SK-N-MC (cell line): Measurements from ENCODE around the gene TEX53.
A peak's percentile ranks its signal among the peaks of the same experiment; 100 is the strongest.

Experiments used
- DNase-seq: peaks from one replicate; pipeline ENCODE4 v3.0.0-alpha.2; 2011; ENCODE audit warnings: low read depth, low spot score
- H3K27ac ChIP-seq: fragments of 200-600 bp; sonication (generic); 2 replicates; pipeline ENCODE4 v1.5.1; 2016; ENCODE audit warnings: mixed run types
- H3K36me3 ChIP-seq: fragments of 200-600 bp; sonication (generic); 2 replicates; pipeline ENCODE4 v1.6.1; 2017; ENCODE audit warnings: antibody characterized with exemption, low read length, mixed read lengths; ENCODE audit not compliant: insufficient read depth
- H3K4me3 ChIP-seq: fragments of 200-600 bp; sonication (generic); 2 replicates; pipeline ENCODE4 v1.5.1; 2016
- H3K9ac ChIP-seq: fragments of 200-600 bp; sonication (generic); 2 replicates; pipeline ENCODE4 v1.8.0; 2017; ENCODE audit warnings: mixed run types, mixed read lengths; ENCODE audit not compliant: insufficient read length
- H3K9me3 ChIP-seq: fragments of 200-600 bp; sonication (generic); 2 replicates; pipeline ENCODE4 v1.6.1; 2017; ENCODE audit warnings: low read depth, mild to moderate bottlenecking, antibody characterized with exemption, low read length, moderate library complexity, mixed read lengths
- EZH2 ChIP-seq: fragments of 200-600 bp; sonication (generic); IDR thresholded peaks from one replicate; pipeline ENCODE4 v1.6.1; 2017; ENCODE audit warnings: antibody characterized with exemption
- FOXP2 ChIP-seq: optimal IDR thresholded peaks from 2 replicates; pipeline ENCODE3; 2011; ENCODE audit warnings: mild to moderate bottlenecking, moderate library complexity; ENCODE audit not compliant: insufficient read depth; ENCODE audit errors: extremely low read length, control extremely low read depth
- POLR2AphosphoS5 ChIP-seq: IDR thresholded peaks from 2 replicates; pipeline ENCODE4 v1.6.1; 2012; ENCODE audit warnings: mild to moderate bottlenecking, low read depth, low read length, borderline replicate concordance

Gene TEX53

GRCh38 chr9:114621975-114622609, 35.5 kb downstream of the TEX53 start:
- Histone ChIP-seq H3K4me3 (no peak overlapping the region), H3K9ac (no peak overlapping the region), H3K27ac (no peak overlapping the region), H3K36me3 (peaks cover 62% of the 10 kb centered on the region; the same call in 1 of the 2 replicates), H3K9me3 (no peaks in the 10 kb centered on the region)
- no peak for TF ChIP-seq FOXP2
- no peak for TF ChIP-seq EZH2
- no peak for TF ChIP-seq POLR2AphosphoS5
- DNase-seq: no peak

DNA sequence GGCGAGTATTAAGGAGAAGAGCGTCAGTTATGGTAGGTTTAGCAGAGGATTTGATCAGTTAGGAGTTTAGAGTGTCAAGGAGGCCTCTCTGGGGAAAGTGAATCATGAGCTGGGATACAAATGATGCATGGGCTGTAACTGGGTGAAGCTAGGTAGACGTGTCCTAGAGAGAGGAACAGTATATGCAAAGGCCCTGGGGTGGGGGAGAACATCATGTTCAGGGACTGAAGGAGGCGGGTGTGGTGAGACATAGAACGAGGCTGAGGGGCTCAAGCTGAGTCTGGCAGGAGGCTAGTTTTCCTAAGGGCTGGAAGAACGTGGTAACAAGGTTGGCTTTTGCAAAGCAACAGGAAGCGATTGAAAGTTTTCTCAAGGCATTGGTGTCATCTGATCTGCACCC, 36.0 kb downstream of the TEX53 start:
- H3K36me3 ChIP-seq: peaks cover 60% of the 10 kb centered on the region; the same call in 1 of the 2 replicates
- TF ChIP-seq FOXP2: no peak
- TF ChIP-seq EZH2: no peak
- H3K4me3 ChIP-seq: no peak overlapping the region
- H3K27ac ChIP-seq: no peak overlapping the region
- H3K9ac ChIP-seq: no peak overlapping the region
- DNase-seq: no peak
- H3K9me3 ChIP-seq: no peaks in the 10 kb centered on the region

DNA sequence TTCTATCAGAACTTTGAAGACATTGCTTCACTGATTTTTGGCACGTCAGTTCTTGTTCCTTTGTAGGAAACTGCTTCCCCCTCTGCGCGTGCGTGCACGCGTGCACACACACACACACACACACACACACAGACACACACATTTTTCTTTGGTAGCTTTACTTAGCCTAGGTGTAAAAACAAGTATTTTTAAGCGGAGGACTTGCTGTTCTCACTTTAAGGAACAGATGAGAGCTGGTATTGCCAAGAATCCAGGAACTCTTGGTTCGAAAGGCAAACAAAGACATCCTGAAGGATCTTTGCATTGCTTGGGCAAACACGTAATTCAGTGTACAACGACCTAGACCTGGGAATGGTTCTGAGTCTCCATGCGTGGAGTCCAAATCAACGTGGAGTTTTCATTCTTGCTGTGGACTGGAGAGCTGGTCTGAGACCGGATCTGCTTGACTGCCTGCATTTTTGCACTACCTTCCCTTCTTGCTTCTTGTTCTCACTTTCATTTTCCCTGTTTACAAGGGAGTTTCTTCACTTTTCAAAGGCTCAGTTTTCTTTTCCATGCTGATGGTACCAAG, 38.3 kb downstream of the TEX53 start:
- peaks cover 49% of the 10 kb centered on the region; the same call in 1 of the 2 replicates for H3K36me3 ChIP-seq
- no peak for DNase-seq
- no peak overlapping the region for H3K9ac ChIP-seq
- TF ChIP-seq POLR2AphosphoS5 (no peak), FOXP2 (no peak), EZH2 (no peak)
- H3K27ac ChIP-seq: no peak overlapping the region
- H3K4me3 ChIP-seq: no peak overlapping the region
- H3K9me3 ChIP-seq: no peaks in the 10 kb centered on the region

DNA sequence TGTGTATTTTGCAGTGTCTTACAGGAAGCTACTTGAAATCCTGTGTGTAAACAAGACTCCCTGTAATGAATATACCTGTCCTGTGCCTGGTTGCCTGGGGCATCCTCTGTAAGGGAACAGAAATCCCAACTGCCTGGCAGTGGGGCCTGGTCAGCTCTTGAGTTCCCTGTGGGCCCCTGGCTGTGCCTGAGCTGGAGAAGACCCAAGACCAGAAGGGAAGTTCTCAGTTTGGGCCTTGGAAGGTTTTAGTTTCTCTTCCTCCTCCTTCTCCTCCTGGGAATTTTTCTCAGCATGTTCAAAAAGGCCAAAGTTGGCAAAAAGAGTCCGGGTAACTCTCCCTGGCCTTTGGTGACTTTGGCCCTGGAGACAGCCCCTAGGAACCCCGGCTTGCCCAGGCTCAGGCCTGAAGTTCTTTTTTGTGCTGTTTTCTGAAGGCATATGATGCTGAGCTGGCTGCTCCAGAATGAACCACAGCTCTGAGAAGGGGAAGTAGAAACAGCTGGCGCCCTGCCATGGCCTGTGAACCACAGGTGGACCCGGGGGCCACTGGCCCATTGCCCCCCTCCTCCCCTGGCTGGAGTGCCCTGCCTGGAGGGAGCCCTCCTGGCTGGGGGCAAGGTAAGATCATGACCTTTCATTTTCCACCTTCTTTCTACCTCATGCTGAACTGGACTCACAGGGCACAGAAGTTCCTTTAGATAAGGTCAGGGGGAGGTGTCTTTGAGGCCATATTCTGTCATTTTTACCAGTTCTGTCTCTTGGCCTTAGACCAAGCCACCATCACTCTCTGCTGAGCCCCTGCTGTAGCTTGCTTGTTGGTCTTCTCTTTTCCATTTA, 40.7 kb downstream of the TEX53 start:
- Histone ChIP-seq H3K36me3 (peaks cover 37% of the 10 kb centered on the region; the same call in 1 of the 2 replicates), H3K4me3 (no peak overlapping the region), H3K27ac (no peak overlapping the region), H3K9ac (no peak overlapping the region), H3K9me3 (no peaks in the 10 kb centered on the region)
- no peak for DNase-seq
- TF ChIP-seq EZH2 (no peak), FOXP2 (no peak), POLR2AphosphoS5 (no peak)

- Histone ChIP-seq H3K9me3 (no peaks in the 10 kb centered on the region), H3K4me3 (no peak overlapping the region), H3K27ac (no peak overlapping the region), H3K9ac (no peak overlapping the region), H3K36me3 (peaks cover 24% of the 10 kb centered on the region; the same call in 1 of the 2 replicates)
- no peak for TF ChIP-seq EZH2
- TF ChIP-seq POLR2AphosphoS5: no peak
- no peak for TF ChIP-seq FOXP2
- DNase-seq: no peak
These were observed 43.2 kb downstream of the TEX53 start for GRCh38 chr9:114614373-114614772.

DNA sequence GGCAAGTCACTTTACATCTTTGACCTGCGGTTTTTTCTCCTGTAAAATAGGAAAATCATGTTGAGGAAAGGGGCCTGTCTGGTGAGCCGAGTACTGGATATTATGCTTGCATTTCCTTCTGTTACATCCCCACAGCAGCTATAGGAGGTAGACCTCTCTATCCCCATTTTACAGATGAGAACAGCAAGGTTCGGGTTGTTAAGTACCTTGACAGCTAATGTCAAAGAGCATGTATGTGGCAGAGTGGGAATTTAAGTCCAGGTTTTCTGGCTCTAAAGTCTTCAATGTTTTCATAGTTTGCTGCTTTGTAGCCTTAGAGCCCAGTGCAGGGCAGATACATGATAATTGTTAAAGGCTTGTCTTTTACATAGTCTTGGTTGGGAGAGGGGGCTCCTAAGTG, 43.7 kb downstream of the TEX53 start:
- Histone ChIP-seq H3K27ac (0 out of 2 replicates have a peak overlapping the region, but pooled peaks have one; percentile 22), H3K9me3 (no peaks in the 10 kb centered on the region), H3K36me3 (peaks cover 19% of the 10 kb centered on the region; the same call in 1 of the 2 replicates), H3K9ac (no peak overlapping the region), H3K4me3 (no peak overlapping the region)
- TF ChIP-seq POLR2AphosphoS5 (no peak), EZH2 (no peak), FOXP2 (no peak)
- DNase-seq: no peak

GRCh38 chr9:114613087-114613486, 44.5 kb downstream of the TEX53 start:
- no peak for TF ChIP-seq FOXP2
- TF ChIP-seq POLR2AphosphoS5: no peak
- no peak for TF ChIP-seq EZH2
- H3K36me3 ChIP-seq: peaks cover 11% of the 10 kb centered on the region; the same call in 1 of the 2 replicates
- H3K4me3 ChIP-seq: peak overlapping the region; percentile 93
- H3K9me3 ChIP-seq: no peaks in the 10 kb centered on the region
- H3K27ac ChIP-seq: 0 out of 2 replicates have a peak overlapping the region, but pooled peaks have one; percentile 22
- no peak for DNase-seq
- no peak overlapping the region for H3K9ac ChIP-seq

GRCh38 chr9:114612272-114612923, 45.2 kb downstream of the TEX53 start:
- no peak for DNase-seq
- Histone ChIP-seq H3K4me3 (peak overlapping the region; percentile 93), H3K27ac (peak overlapping the region; percentile 86), H3K9ac (peak overlapping the region; percentile 90), H3K9me3 (no peaks in the 10 kb centered on the region), H3K36me3 (peaks cover 8% of the 10 kb centered on the region; the same call in 1 of the 2 replicates)
- TF ChIP-seq FOXP2 (no peak), EZH2 (no peak), POLR2AphosphoS5 (no peak)
